ENCODE measurements around the gene RETSAT.

GRCh38 chr2:85327160-85327821 lies 27.0 kb downstream of the RETSAT start:
- no peak for TF ChIP-seq CTCF (IDR thresholded peaks at IDR 0.05; ENCODE audit: low read depth, low read length)
- no peak for TF ChIP-seq EZH2phosphoT487 (IDR thresholded peaks at IDR 0.05; ENCODE audit: low read depth)

All from OCI-LY3 (cell line).